Fibroblast of lung (primary cell): ENCODE measurements around the gene WHAMM.

Experiments used
- EZH2 ChIP-seq: IDR thresholded peaks from 2 replicates; pipeline ENCODE4 v1.5.1; 2012; ENCODE audit warnings: low read length, control low read depth, mild to moderate bottlenecking; ENCODE audit errors: missing control alignments
- TF ChIP-seq, protein P1 (sequence below), 2 donors: IDR thresholded peaks in 1 of 2; conservative IDR thresholded peaks in 1 of 2; 1 replicate in 1 of 2; 2 replicates in 1 of 2; pipeline ENCODE4 v1.5.1; 2011 to 2012; ENCODE audit warnings: low read length in 2 of 2, control low read depth in 1 of 2, inconsistent platforms in 1 of 2, low read depth in 1 of 2, mild to moderate bottlenecking in 1 of 2

DNA sequence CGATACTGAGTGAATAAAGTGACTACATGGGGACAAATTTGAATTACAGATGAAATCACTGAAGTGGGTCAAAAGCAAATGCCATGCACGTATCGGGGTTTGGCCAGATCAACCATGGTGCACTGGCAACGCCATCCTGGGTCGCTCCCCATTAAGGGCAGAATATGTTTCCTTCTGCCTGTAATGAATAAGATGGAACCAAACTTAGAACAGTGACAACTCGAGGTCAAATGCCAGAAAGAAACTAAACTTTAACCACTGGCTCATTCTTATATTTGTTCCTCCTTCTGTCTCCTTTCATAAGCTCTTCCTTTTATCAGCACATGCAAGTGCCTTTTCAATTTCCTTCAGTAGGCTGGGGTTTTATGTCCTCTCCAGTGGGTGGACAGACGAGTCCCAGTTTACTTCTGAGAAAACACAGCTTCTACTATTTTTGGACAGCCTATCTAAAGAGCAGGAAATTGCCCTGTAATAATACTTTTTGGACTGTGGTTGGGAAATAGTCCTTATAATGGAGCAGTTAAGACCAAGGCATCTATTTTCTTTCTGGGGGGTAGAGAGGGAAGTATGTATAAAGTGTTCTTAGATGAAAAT lies 61.4 kb downstream of the WHAMM start:
- TF ChIP-seq, protein P1, sequence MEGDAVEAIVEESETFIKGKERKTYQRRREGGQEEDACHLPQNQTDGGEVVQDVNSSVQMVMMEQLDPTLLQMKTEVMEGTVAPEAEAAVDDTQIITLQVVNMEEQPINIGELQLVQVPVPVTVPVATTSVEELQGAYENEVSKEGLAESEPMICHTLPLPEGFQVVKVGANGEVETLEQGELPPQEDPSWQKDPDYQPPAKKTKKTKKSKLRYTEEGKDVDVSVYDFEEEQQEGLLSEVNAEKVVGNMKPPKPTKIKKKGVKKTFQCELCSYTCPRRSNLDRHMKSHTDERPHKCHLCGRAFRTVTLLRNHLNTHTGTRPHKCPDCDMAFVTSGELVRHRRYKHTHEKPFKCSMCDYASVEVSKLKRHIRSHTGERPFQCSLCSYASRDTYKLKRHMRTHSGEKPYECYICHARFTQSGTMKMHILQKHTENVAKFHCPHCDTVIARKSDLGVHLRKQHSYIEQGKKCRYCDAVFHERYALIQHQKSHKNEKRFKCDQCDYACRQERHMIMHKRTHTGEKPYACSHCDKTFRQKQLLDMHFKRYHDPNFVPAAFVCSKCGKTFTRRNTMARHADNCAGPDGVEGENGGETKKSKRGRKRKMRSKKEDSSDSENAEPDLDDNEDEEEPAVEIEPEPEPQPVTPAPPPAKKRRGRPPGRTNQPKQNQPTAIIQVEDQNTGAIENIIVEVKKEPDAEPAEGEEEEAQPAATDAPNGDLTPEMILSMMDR (conservative IDR thresholded peaks at IDR 0.05 in 1 of 2, IDR thresholded peaks at IDR 0.05 in 1 of 2; ENCODE audit: low read depth in 1 of 2, low read length in 2 of 2), result no peak
- TF ChIP-seq EZH2, result no peak
